Measurements from ENCODE around the gene TTLL10.

DNA sequence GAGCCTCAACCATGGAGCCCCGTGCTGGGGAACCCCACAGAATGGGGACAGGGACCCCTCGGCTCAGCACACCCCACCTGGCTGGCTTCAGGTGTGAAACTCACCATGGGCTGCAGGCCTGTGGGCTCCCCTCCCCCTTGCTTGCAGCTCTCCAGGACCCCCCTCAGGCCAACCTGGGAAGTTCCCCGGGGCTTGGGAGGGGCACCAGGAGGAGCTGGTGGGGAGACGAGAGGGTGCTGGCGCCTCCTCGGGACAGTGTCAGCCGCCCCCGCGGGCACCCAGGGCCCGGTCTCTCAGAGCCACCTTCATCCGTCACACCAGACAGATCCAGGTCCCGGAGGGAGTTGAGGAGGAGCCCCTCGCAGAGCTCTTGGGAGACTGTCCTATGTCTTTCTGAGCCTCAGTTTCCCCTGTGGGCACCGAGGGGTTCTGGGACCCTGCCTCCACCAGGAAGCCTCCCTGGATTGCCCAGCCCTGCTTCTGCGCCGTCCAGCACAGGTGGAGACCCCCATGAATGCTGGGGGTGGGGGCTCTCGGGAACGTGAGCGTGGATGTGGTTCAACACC lies 33.4 kb downstream of the TTLL10 start:
- TF ChIP-seq POLR2A (IDR thresholded peaks at IDR 0.05) = no peak
- TF ChIP-seq POLR2AphosphoS5 (IDR thresholded peaks at IDR 0.05; ENCODE audit: insufficient read depth in 1 of 2, low read depth in 1 of 2) = no peak
- TF ChIP-seq, protein P1, sequence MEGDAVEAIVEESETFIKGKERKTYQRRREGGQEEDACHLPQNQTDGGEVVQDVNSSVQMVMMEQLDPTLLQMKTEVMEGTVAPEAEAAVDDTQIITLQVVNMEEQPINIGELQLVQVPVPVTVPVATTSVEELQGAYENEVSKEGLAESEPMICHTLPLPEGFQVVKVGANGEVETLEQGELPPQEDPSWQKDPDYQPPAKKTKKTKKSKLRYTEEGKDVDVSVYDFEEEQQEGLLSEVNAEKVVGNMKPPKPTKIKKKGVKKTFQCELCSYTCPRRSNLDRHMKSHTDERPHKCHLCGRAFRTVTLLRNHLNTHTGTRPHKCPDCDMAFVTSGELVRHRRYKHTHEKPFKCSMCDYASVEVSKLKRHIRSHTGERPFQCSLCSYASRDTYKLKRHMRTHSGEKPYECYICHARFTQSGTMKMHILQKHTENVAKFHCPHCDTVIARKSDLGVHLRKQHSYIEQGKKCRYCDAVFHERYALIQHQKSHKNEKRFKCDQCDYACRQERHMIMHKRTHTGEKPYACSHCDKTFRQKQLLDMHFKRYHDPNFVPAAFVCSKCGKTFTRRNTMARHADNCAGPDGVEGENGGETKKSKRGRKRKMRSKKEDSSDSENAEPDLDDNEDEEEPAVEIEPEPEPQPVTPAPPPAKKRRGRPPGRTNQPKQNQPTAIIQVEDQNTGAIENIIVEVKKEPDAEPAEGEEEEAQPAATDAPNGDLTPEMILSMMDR (IDR thresholded peaks at IDR 0.05) = no peak

All from vagina (tissue), 2 donors.